Peyer's patch (tissue), 4 donors: ENCODE data around the gene PPP1CC.

ENCODE experiments used
- CTCF ChIP-seq, 6 experiments: fragments of 450-650 bp in 4 of 6; fragments of 200-600 bp in 2 of 6; sonication (generic) in 1 of 6; IDR thresholded peaks; one replicate each; pipeline ENCODE4 v1.5.1; 2017 to 2019; ENCODE audit warnings: antibody characterized with exemption in 6 of 6, mild to moderate bottlenecking in 3 of 6, moderate library complexity in 1 of 6
- POLR2A ChIP-seq, 2 donors: fragments of 450-650 bp; IDR thresholded peaks; one replicate each; pipeline ENCODE4 v1.5.1; 2017; ENCODE audit warnings: antibody characterized with exemption in 2 of 2, mild to moderate bottlenecking in 2 of 2, moderate library complexity in 2 of 2

- TF ChIP-seq CTCF (IDR thresholded peaks at IDR 0.05) (no peak), POLR2A (IDR thresholded peaks at IDR 0.05) (no peak)
Observed at GRCh38 chr12:110679201-110679600, 63.5 kb downstream of the PPP1CC start.
